K562 (cell line): ENCODE data around the gene DCAF7. TPM values are rescaled to one million over a fixed set of nuclear protein-coding genes. Genes with fewer than 3 reads are reported as not detected.
A peak's percentile ranks its signal among the peaks of the same experiment; 100 is the strongest.

Experiments used
- BCLAF1 ChIP-seq, 2 experiments: fragments of 450-650 bp in 1 of 2; IDR thresholded peaks; 2 replicates each; pipeline ENCODE4 v1.6.1; 2011 to 2017; ENCODE audit warnings: low read depth in 2 of 2, antibody characterized with exemption in 1 of 2, borderline replicate concordance in 1 of 2, low read length in 1 of 2, mild to moderate bottlenecking in 1 of 2, mixed read lengths in 1 of 2; ENCODE audit not compliant: control insufficient read depth in 1 of 2
- BRF1 ChIP-seq: IDR thresholded peaks from 3 replicates; pipeline ENCODE4 v1.6.1; 2011; ENCODE audit warnings: borderline replicate concordance, mild to moderate bottlenecking; ENCODE audit not compliant: insufficient read length; ENCODE audit errors: extremely low read depth
- GATAD2A ChIP-seq: fragments of 450-650 bp; IDR thresholded peaks from 2 replicates; pipeline ENCODE4 v1.6.1; 2017
- IFI16 ChIP-seq: fragments of 250-450 bp; sonication (Bioruptor Pico); IDR thresholded peaks from 2 replicates; pipeline ENCODE4 v2.1.2; 2022; ENCODE audit warnings: mild to moderate bottlenecking, inconsistent platforms
- JUND ChIP-seq, 2 experiments: IDR thresholded peaks; 2 replicates in 1 of 2; 3 replicates in 1 of 2; pipeline ENCODE4 v1.6.1; 2011; ENCODE audit warnings: borderline replicate concordance in 2 of 2, low read depth in 2 of 2, low read length in 2 of 2, improper control_type of control experiment in 1 of 2, missing biosample characterization in 1 of 2, missing genetic modification characterization in 1 of 2, missing genetic modification reagents in 1 of 2
- KAT7 ChIP-seq: sonication (generic); formaldehyde crosslinking; IDR thresholded peaks from 2 replicates; pipeline ENCODE4 v1.8.0; 2022; ENCODE audit warnings: missing genetic modification reagents, mild to moderate bottlenecking, borderline replicate concordance
- NCOR1 ChIP-seq: fragments of 450-650 bp; IDR thresholded peaks from 2 replicates; pipeline ENCODE4 v1.6.1; 2016; ENCODE audit warnings: mild to moderate bottlenecking, moderate library complexity
- PRDM10 ChIP-seq: fragments of 450-650 bp; IDR thresholded peaks from 2 replicates; pipeline ENCODE4 v1.6.1; 2018; ENCODE audit not compliant: partially characterized antibody
- RERE ChIP-seq: sonication (generic); formaldehyde crosslinking; IDR thresholded peaks from 2 replicates; pipeline ENCODE4 v1.8.0; 2023; ENCODE audit warnings: missing genetic modification reagents, mild to moderate bottlenecking, borderline replicate concordance
- SAP30 ChIP-seq: fragments of 200-600 bp; sonication (generic); IDR thresholded peaks from 2 replicates; pipeline ENCODE4 v1.6.1; 2012; ENCODE audit warnings: borderline replicate concordance, low read depth, mild to moderate bottlenecking, moderate library complexity, low read length, control low read depth, inconsistent platforms; ENCODE audit not compliant: insufficient read depth, poor library complexity, severe bottlenecking
- TBL1XR1 ChIP-seq, 2 experiments: IDR thresholded peaks; 2 replicates each; pipeline ENCODE4 v1.6.1; 2012; ENCODE audit warnings: improper control_type of control experiment in 2 of 2, low read length in 2 of 2, mild to moderate bottlenecking in 1 of 2
- TFAM ChIP-seq: fragments of 250-450 bp; sonication (Bioruptor Pico); conservative IDR thresholded peaks from 2 replicates; pipeline ENCODE4 v1.5.0; 2021; ENCODE audit warnings: mild to moderate bottlenecking, moderate library complexity
- YBX1 ChIP-seq: fragments of 450-650 bp; IDR thresholded peaks from 2 replicates; pipeline ENCODE4 v1.7.1; 2016; ENCODE audit warnings: mild to moderate bottlenecking
- ZNF830 ChIP-seq: fragments of 250-450 bp; sonication (Bioruptor Pico); IDR thresholded peaks from 2 replicates; pipeline ENCODE4 v1.5.0; 2021; ENCODE audit warnings: mild to moderate bottlenecking
- polyA plus RNA-seq, 8 experiments: library from polyadenylated mRNA; depleted of rRNA in 4 of 8; stranded (reverse) in 5 of 8; unstranded in 3 of 8; fragments of >200 nt; fragmentation: Nextera tagmentation in 2 of 8; fragmentation: Illumina TruSeq in 1 of 8; extraction: Ambion mirVana in 2 of 8; extraction: Trizol in 1 of 8; gene quantifications; 2 replicates each; pipeline versions ENCODE4 v1.2.1 to v1.2.3, GENCODE V29; 2011 to 2014; ENCODE audit warnings: inconsistent platforms in 1 of 8, missing spikeins in 1 of 8
- total RNA-seq, 7 experiments: library from RNA; depleted of rRNA in 6 of 7; stranded (reverse); fragments of >200 nt in 6 of 7; fragmentation: Illumina TruSeq in 2 of 7; extraction: Trizol in 2 of 7; gene quantifications; 2 replicates each; pipeline versions ENCODE4 v1.2.1 to v1.2.3, GENCODE V29; 2011 to 2021; ENCODE audit warnings: low replicate concordance in 1 of 7

The DCAF7 gene
- total and polyA plus RNA-seq, 9 of the 15 experiments (the other 6 are each of a cell fraction or from before 2014, with no cell fraction given): 30.8 to 123 (median 40.2) TPM

- TF ChIP-seq PRDM10 (no peak), KAT7 (CRISPR knock-in tag) (no peak; the same call in 1 of the 2 replicates), ZNF830 (CRISPR knock-in tag) (no peak), BRF1 (no peak), BCLAF1 (IDR thresholded peaks at IDR 0.05; ENCODE audit: borderline replicate concordance in 1 of 2, control insufficient read depth in 1 of 2, low read depth in 2 of 2, low read length in 1 of 2) (no peak), SAP30 (no peak), IFI16 (no peak), RERE (CRISPR knock-in tag) (no peak), NCOR1 (no peak), JUND (IDR thresholded peaks at IDR 0.05; ENCODE audit: borderline replicate concordance, low read depth, low read length) (no peak), JUND (tag; IDR thresholded peaks at IDR 0.05; ENCODE audit: borderline replicate concordance, low read depth, low read length) (no peak), YBX1 (no peak), TFAM (no peak), TBL1XR1 (IDR thresholded peaks at IDR 0.05; ENCODE audit: low read length in 2 of 2) (peak in 1 of 2 experiments; percentile 30; a peak in 1 of 4 replicates), GATAD2A (no peak)
Observed at GRCh38 chr17:63549289-63549945, 860 bp upstream of the DCAF7 start (continued).
